CD14-positive monocyte (primary cell): ENCODE data around the gene SIGLEC10. TPM values are rescaled to one million over a fixed set of nuclear protein-coding genes. Genes with fewer than 3 reads are reported as not detected.

Experiments
- DNase-seq, 3 donors: peaks; one replicate each; pipeline ENCODE4 v3.0.0-alpha.2; 2011 to 2022
- H2AFZ ChIP-seq: 2 replicates; pipeline ENCODE4 v1.6.0; 2012; ENCODE audit warnings: mild to moderate bottlenecking, low read depth, low read length, inconsistent platforms; ENCODE audit not compliant: insufficient read depth, poor library complexity, severe bottlenecking
- H3K27ac ChIP-seq, 2 donors: 1 replicate in 1 of 2; 2 replicates in 1 of 2; pipeline ENCODE4 v1.5.1; 2012 to 2013; ENCODE audit warnings: low read length in 2 of 2, control low read depth in 1 of 2, inconsistent platforms in 1 of 2, low read depth in 1 of 2, mild to moderate bottlenecking in 1 of 2
- H3K27me3 ChIP-seq, 2 donors: one replicate each; pipeline versions ENCODE4 v1.6.0 to v1.6.1; 2011 to 2013; ENCODE audit warnings: low read length in 2 of 2; ENCODE audit not compliant: control insufficient read depth in 2 of 2, insufficient read depth in 2 of 2
- H3K36me3 ChIP-seq, 2 donors: replicated peaks in 1 of 2; 1 replicate in 1 of 2; 2 replicates in 1 of 2; pipeline versions ENCODE4 v1.5.1 to v1.6.1; 2012 to 2013; ENCODE audit warnings: low read length in 2 of 2, control low read depth in 1 of 2, inconsistent platforms in 1 of 2, mild to moderate bottlenecking in 1 of 2; ENCODE audit not compliant: insufficient read depth in 2 of 2, control insufficient read depth in 1 of 2
- H3K4me1 ChIP-seq, 2 donors: 1 replicate in 1 of 2; 2 replicates in 1 of 2; pipeline versions ENCODE4 v1.5.1 to v1.6.1; 2012 to 2013; ENCODE audit warnings: low read length in 2 of 2, control low read depth in 1 of 2, inconsistent platforms in 1 of 2, mild to moderate bottlenecking in 1 of 2, moderate library complexity in 1 of 2; ENCODE audit not compliant: insufficient read depth in 2 of 2, control insufficient read depth in 1 of 2
- H3K4me2 ChIP-seq: replicated peaks from 2 replicates; pipeline ENCODE3; 2012; ENCODE audit warnings: low read length, moderate library complexity, mild to moderate bottlenecking; ENCODE audit not compliant: poor library complexity, severe bottlenecking; ENCODE audit errors: extremely low read depth
- H3K4me3 ChIP-seq, 3 experiments: fragments of 200-600 bp in 1 of 3; sonication (generic) in 1 of 3; replicated peaks in 1 of 3; 1 replicate in 2 of 3; 2 replicates in 1 of 3; pipeline ENCODE4 v1.5.1; 2011 to 2013; ENCODE audit warnings: low read length in 3 of 3, mild to moderate bottlenecking in 3 of 3, control low read depth in 2 of 3, low read depth in 2 of 3, inconsistent platforms in 1 of 3, moderate library complexity in 1 of 3
- H3K79me2 ChIP-seq: 2 replicates; pipeline ENCODE4 v1.6.0; 2012; ENCODE audit warnings: mild to moderate bottlenecking, control low read depth, inconsistent platforms, low read length, moderate library complexity; ENCODE audit not compliant: insufficient read depth
- H3K9ac ChIP-seq: 2 replicates; pipeline ENCODE4 v1.6.0; 2017; ENCODE audit warnings: low read length, mild to moderate bottlenecking; ENCODE audit not compliant: insufficient read depth, poor library complexity, severe bottlenecking
- H3K9me3 ChIP-seq, 2 donors: replicated peaks in 1 of 2; 1 replicate in 1 of 2; 2 replicates in 1 of 2; pipeline versions ENCODE4 v1.5.1 to v1.6.1; 2012 to 2013; ENCODE audit warnings: low read length in 2 of 2, control low read depth in 1 of 2; ENCODE audit not compliant: control insufficient read depth in 1 of 2, insufficient read depth in 1 of 2
- H4K20me1 ChIP-seq: 2 replicates; pipeline ENCODE4 v1.6.0; 2012; ENCODE audit warnings: mild to moderate bottlenecking, low read length, control low read depth, moderate library complexity; ENCODE audit not compliant: insufficient read depth
- H3K27ac Mint-ChIP-seq, 7 donors: one replicate each; pipeline ENCODE4 v1.8.0; 2020; ENCODE audit warnings: mild to moderate bottlenecking in 7 of 7, mixed read lengths in 7 of 7, moderate library complexity in 6 of 7, inconsistent platforms in 2 of 7
- H3K27me3 Mint-ChIP-seq, 3 donors: one replicate each; pipeline ENCODE4 v1.8.0; 2021 to 2022; ENCODE audit warnings: low read depth in 3 of 3, mild to moderate bottlenecking in 3 of 3, mixed read lengths in 3 of 3, moderate library complexity in 3 of 3, inconsistent platforms in 1 of 3
- H3K36me3 Mint-ChIP-seq, 2 donors: one replicate each; pipeline ENCODE4 v1.8.0; 2020; ENCODE audit warnings: mixed read lengths in 2 of 2, inconsistent platforms in 1 of 2, mild to moderate bottlenecking in 1 of 2
- H3K4me1 Mint-ChIP-seq: one replicate; pipeline ENCODE4 v1.8.0; 2020; ENCODE audit warnings: mild to moderate bottlenecking, mixed read lengths
- H3K4me3 Mint-ChIP-seq, 2 donors: one replicate each; pipeline ENCODE4 v1.8.0; 2020; ENCODE audit warnings: mild to moderate bottlenecking in 2 of 2, mixed read lengths in 2 of 2, moderate library complexity in 1 of 2
- H3K9me3 Mint-ChIP-seq, 7 donors: one replicate each; pipeline ENCODE4 v1.8.0; 2020 to 2022; ENCODE audit warnings: mixed read lengths in 7 of 7, mild to moderate bottlenecking in 6 of 7, moderate library complexity in 6 of 7, inconsistent platforms in 2 of 7
- CTCF ChIP-seq: fragments of 200-600 bp; IDR thresholded peaks from one replicate; pipeline ENCODE4 v1.8.0; 2022; ENCODE audit warnings: antibody characterized with exemption, mild to moderate bottlenecking
- WGBS: methylation state at CpG from one replicate; pipeline ENCODE4 v1.1.5; 2013; ENCODE audit warnings: missing lambda C conversion rate; ENCODE audit not compliant: insufficient coverage; 5-methylcytosine and 5-hydroxymethylcytosine counted together
- intact Hi-C, 2 donors: fragments of 100-400 bp; cut with micrococcal nuclease; formaldehyde crosslinking; loops; one replicate each; pipeline versions ENCODE4 v1.15.0 to v1.15.1; 2023
- polyA plus RNA-seq, 3 donors: library from polyadenylated mRNA; depleted of rRNA in 1 of 3; unstranded in 2 of 3; stranded (reverse) in 1 of 3; fragments of 300-500 nt in 2 of 3; fragments of >200 nt in 1 of 3; fragmentation: Illumina TruSeq in 2 of 3; gene quantifications; 1 replicate in 2 of 3; 2 replicates in 1 of 3; pipeline ENCODE4 v1.2.3, GENCODE V29; 2012 to 2021

SIGLEC10 gene
- polyA plus RNA-seq, 3 donors = 16.6 to 114 (median 64.9) TPM

GRCh38 chr19:51427201-51427600 is 9.8 kb upstream of the SIGLEC10 start:
- Mint-ChIP-seq H3K4me3 (peak overlapping the region in 1 of 2 donors; percentile 80), H3K36me3 (no peaks in the 10 kb centered on the region), H3K4me1 (peaks cover 50% of the 10 kb centered on the region), H3K27me3 (peaks cover 2 to 9% (median 3%) of the 10 kb centered on the region in 3 donors), H3K27ac (peak overlapping the region in 6 of 7 donors; percentile 33 to 95 (median 84)), H3K9me3 (peaks cover 0 to 5% (median 0%) of the 10 kb centered on the region in 7 donors)
- intact Hi-C loops = loop anchor here in 1 of 2 donors (10.0 kb wide), 1 partner anchor 398 kb away; no protein-coding TSS in a partner anchor
- no peaks in the 10 kb centered on the region for H3K36me3 ChIP-seq
- WGBS = 0% methylated on average over 2 of the region's 3 CpGs
- H3K4me1 ChIP-seq = peaks cover 55 to 65% of the 10 kb centered on the region in 2 donors
- TF ChIP-seq CTCF = no peak
- H3K4me3 ChIP-seq = no peak overlapping the region
- H3K79me2 ChIP-seq = no peaks in the 10 kb centered on the region
- no peak overlapping the region for H3K9ac ChIP-seq
- H4K20me1 ChIP-seq = no peaks in the 10 kb centered on the region
- peak overlapping the region in 1 of 2 donors; percentile 0 for H3K27ac ChIP-seq
- H3K9me3 ChIP-seq = no peaks in the 10 kb centered on the region
- no peaks in the 10 kb centered on the region for H3K27me3 ChIP-seq
- H2AFZ ChIP-seq = no peak overlapping the region
- DNase-seq = peak; percentile 68 to 96 (median 81)
- H3K4me2 ChIP-seq = peak overlapping the region; percentile 0

GRCh38 chr19:51422053-51422448 is 4.6 kb upstream of the SIGLEC10 start:
- Histone ChIP-seq H3K9ac (no peak overlapping the region), H3K27ac (no peak overlapping the region)
- H3K27me3 Mint-ChIP-seq = peaks cover 9 to 24% (median 18%) of the 10 kb centered on the region in 3 donors

More at GRCh38 chr19:51422053-51422448, 4.6 kb upstream of the SIGLEC10 start:
- intact Hi-C loops = loop anchor here (2.0 to 10.0 kb wide), 3 partner anchors 15 to 403 kb away; no protein-coding TSS in a partner anchor
- peak overlapping the region; percentile 15 for H3K4me2 ChIP-seq
- H3K36me3 ChIP-seq = no peaks in the 10 kb centered on the region
- Mint-ChIP-seq H3K9me3 (peaks cover 0 to 13% (median 1%) of the 10 kb centered on the region in 7 donors), H3K36me3 (peaks cover 0 to 2% of the 10 kb centered on the region in 2 donors), H3K4me3 (no peak overlapping the region), H3K27ac (no peak overlapping the region), H3K4me1 (peaks cover 42% of the 10 kb centered on the region)
- DNase-seq = peak; percentile 81 to 84 (median 82)
- H3K27me3 ChIP-seq = peaks cover 0 to 9% of the 10 kb centered on the region in 2 donors
- H3K4me3 ChIP-seq = no peak overlapping the region
- TF ChIP-seq CTCF = peak; percentile 100
- no peaks in the 10 kb centered on the region for H3K9me3 ChIP-seq
- no peaks in the 10 kb centered on the region for H3K79me2 ChIP-seq
- no peaks in the 10 kb centered on the region for H4K20me1 ChIP-seq
- H3K4me1 ChIP-seq = peaks cover 48 to 55% of the 10 kb centered on the region in 2 donors
- no peak overlapping the region for H2AFZ ChIP-seq
- 3% methylated on average over 18 of the region's 19 CpGs for WGBS
